Measurements from ENCODE around the gene OR14C36.
"Not testable (repeated sequence)": the region's sequence is repeated elsewhere in the genome, so short reads cannot be mapped to it uniquely, and the experiment has no call there.

OR14C36 gene

DNA sequence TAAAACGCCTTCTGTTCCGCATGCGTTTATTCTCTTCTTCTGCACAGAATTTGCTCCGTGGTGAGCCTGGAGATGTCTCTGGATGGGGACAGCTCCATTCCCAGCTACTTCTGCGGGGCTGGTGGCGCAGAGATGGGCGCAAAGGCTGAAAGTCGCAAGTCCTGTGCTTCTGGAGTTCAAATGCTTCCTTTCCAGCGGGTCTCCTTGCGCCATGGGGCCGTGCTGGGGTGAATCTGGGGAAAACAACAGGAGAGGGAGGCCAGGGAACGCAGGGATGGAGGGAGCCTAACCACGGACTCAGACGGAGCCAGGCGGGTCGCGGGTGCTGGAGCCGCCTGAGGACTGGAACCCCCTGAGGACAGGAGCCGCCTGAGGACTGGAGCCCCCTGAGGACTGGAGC is 42.5 kb upstream of the OR14C36 start:
- H3K9me3 ChIP-seq (ENCODE audit: control insufficient read depth, insufficient read depth, low read depth, low read length), result no peaks in the 10 kb centered on the region
- H3K27ac ChIP-seq (ENCODE audit: extremely low read depth, low read depth, low read length), result no peak overlapping the region
- POLR2A ChIA-PET, result no interaction called here
- no peaks in the 10 kb centered on the region for H3K4me1 ChIP-seq (ENCODE audit: control insufficient read depth, insufficient read depth, low read length)
- TF ChIP-seq ZBTB1 (tag by site-specific recombination; IDR thresholded peaks at IDR 0.05), result no peak
- TF ChIP-seq, protein P1, sequence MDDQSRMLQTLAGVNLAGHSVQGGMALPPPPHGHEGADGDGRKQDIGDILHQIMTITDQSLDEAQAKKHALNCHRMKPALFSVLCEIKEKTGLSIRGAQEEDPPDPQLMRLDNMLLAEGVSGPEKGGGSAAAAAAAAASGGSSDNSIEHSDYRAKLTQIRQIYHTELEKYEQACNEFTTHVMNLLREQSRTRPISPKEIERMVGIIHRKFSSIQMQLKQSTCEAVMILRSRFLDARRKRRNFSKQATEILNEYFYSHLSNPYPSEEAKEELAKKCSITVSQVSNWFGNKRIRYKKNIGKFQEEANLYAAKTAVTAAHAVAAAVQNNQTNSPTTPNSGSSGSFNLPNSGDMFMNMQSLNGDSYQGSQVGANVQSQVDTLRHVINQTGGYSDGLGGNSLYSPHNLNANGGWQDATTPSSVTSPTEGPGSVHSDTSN (CRISPR knock-in tag; IDR thresholded peaks at IDR 0.05), result no peak
- TF ChIP-seq ZNF416 (tag by site-specific recombination; IDR thresholded peaks at IDR 0.05), result no peak
- TF ChIP-seq, protein P2, sequence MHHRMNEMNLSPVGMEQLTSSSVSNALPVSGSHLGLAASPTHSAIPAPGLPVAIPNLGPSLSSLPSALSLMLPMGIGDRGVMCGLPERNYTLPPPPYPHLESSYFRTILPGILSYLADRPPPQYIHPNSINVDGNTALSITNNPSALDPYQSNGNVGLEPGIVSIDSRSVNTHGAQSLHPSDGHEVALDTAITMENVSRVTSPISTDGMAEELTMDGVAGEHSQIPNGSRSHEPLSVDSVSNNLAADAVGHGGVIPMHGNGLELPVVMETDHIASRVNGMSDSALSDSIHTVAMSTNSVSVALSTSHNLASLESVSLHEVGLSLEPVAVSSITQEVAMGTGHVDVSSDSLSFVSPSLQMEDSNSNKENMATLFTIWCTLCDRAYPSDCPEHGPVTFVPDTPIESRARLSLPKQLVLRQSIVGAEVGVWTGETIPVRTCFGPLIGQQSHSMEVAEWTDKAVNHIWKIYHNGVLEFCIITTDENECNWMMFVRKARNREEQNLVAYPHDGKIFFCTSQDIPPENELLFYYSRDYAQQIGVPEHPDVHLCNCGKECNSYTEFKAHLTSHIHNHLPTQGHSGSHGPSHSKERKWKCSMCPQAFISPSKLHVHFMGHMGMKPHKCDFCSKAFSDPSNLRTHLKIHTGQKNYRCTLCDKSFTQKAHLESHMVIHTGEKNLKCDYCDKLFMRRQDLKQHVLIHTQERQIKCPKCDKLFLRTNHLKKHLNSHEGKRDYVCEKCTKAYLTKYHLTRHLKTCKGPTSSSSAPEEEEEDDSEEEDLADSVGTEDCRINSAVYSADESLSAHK (tag by site-specific recombination; IDR thresholded peaks at IDR 0.05), result no peak
- TF ChIP-seq ZNF146 (tag by site-specific recombination; IDR thresholded peaks at IDR 0.05), result no peak
- TF ChIP-seq ZSCAN16 (tag by site-specific recombination; IDR thresholded peaks at IDR 0.05), result no peak
- TF ChIP-seq, protein P3, sequence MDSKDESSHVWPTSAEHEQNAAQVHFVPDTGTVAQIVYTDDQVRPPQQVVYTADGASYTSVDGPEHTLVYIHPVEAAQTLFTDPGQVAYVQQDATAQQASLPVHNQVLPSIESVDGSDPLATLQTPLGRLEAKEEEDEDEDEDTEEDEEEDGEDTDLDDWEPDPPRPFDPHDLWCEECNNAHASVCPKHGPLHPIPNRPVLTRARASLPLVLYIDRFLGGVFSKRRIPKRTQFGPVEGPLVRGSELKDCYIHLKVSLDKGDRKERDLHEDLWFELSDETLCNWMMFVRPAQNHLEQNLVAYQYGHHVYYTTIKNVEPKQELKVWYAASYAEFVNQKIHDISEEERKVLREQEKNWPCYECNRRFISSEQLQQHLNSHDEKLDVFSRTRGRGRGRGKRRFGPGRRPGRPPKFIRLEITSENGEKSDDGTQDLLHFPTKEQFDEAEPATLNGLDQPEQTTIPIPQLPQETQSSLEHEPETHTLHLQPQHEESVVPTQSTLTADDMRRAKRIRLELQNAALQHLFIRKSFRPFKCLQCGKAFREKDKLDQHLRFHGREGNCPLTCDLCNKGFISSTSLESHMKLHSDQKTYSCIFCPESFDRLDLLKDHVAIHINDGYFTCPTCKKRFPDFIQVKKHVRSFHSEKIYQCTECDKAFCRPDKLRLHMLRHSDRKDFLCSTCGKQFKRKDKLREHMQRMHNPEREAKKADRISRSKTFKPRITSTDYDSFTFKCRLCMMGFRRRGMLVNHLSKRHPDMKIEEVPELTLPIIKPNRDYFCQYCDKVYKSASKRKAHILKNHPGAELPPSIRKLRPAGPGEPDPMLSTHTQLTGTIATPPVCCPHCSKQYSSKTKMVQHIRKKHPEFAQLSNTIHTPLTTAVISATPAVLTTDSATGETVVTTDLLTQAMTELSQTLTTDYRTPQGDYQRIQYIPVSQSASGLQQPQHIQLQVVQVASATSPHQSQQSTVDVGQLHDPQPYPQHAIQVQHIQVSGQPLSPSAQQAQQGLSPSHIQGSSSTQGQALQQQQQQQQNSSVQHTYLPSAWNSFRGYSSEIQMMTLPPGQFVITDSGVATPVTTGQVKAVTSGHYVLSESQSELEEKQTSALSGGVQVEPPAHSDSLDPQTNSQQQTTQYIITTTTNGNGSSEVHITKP (tag by site-specific recombination; IDR thresholded peaks at IDR 0.05), result no peak
- no peak for TF ChIP-seq KLF10 (tag by site-specific recombination; IDR thresholded peaks at IDR 0.05)
- TF ChIP-seq ZNF132 (tag by site-specific recombination; IDR thresholded peaks at IDR 0.05; ENCODE audit: borderline replicate concordance), result no peak
- TF ChIP-seq, protein P4, sequence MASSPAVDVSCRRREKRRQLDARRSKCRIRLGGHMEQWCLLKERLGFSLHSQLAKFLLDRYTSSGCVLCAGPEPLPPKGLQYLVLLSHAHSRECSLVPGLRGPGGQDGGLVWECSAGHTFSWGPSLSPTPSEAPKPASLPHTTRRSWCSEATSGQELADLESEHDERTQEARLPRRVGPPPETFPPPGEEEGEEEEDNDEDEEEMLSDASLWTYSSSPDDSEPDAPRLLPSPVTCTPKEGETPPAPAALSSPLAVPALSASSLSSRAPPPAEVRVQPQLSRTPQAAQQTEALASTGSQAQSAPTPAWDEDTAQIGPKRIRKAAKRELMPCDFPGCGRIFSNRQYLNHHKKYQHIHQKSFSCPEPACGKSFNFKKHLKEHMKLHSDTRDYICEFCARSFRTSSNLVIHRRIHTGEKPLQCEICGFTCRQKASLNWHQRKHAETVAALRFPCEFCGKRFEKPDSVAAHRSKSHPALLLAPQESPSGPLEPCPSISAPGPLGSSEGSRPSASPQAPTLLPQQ (tag by site-specific recombination; IDR thresholded peaks at IDR 0.05), result no peak
- TF ChIP-seq ZSCAN23 (tag by site-specific recombination; IDR thresholded peaks at IDR 0.05), result no peak
- TF ChIP-seq, protein P5, sequence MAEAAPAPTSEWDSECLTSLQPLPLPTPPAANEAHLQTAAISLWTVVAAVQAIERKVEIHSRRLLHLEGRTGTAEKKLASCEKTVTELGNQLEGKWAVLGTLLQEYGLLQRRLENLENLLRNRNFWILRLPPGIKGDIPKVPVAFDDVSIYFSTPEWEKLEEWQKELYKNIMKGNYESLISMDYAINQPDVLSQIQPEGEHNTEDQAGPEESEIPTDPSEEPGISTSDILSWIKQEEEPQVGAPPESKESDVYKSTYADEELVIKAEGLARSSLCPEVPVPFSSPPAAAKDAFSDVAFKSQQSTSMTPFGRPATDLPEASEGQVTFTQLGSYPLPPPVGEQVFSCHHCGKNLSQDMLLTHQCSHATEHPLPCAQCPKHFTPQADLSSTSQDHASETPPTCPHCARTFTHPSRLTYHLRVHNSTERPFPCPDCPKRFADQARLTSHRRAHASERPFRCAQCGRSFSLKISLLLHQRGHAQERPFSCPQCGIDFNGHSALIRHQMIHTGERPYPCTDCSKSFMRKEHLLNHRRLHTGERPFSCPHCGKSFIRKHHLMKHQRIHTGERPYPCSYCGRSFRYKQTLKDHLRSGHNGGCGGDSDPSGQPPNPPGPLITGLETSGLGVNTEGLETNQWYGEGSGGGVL (tag by site-specific recombination; IDR thresholded peaks at IDR 0.05), result no peak
- TF ChIP-seq, protein P6, sequence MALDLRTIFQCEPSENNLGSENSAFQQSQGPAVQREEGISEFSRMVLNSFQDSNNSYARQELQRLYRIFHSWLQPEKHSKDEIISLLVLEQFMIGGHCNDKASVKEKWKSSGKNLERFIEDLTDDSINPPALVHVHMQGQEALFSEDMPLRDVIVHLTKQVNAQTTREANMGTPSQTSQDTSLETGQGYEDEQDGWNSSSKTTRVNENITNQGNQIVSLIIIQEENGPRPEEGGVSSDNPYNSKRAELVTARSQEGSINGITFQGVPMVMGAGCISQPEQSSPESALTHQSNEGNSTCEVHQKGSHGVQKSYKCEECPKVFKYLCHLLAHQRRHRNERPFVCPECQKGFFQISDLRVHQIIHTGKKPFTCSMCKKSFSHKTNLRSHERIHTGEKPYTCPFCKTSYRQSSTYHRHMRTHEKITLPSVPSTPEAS (tag by site-specific recombination; IDR thresholded peaks at IDR 0.05), result no peak
- no peak for TF ChIP-seq SP2 (tag by site-specific recombination; IDR thresholded peaks at IDR 0.05)
- TF ChIP-seq ZNF660 (tag by site-specific recombination; IDR thresholded peaks at IDR 0.05), result no peak
- no peak overlapping the region for H3K4me3 ChIP-seq (ENCODE audit: low read depth, low read length)
- no peaks in the 10 kb centered on the region for H3K36me3 ChIP-seq (ENCODE audit: control insufficient read depth in 2 of 2, insufficient read depth in 1 of 2, low read length in 2 of 2)
- CTCF ChIA-PET, result no interaction called here

DNA sequence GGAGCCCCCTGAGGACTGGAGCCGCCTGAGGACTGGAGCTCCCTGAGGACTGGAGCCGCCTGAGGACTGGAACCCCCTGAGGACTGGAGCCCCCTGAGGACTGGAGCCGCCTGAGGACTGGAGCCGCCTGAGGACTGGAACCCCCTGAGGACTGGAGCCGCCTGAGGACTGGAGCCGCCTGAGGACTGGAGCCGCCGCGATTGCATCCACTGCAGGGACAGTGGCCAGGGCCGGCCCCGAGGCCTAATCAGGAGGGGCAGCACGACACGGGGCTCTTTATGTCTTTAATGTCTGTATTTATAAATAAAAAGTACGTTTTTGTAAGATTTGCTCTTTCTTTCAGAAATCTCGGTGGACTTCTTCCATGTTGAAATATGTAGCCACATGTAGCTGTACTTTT is 41.8 kb upstream of the OR14C36 start:
- H3K36me3 ChIP-seq (ENCODE audit: control insufficient read depth in 2 of 2, insufficient read depth in 1 of 2, low read length in 2 of 2); H3K9me3 ChIP-seq (ENCODE audit: control insufficient read depth, insufficient read depth, low read depth, low read length); H3K27ac ChIP-seq (ENCODE audit: extremely low read depth, low read depth, low read length); POLR2A ChIA-PET; H3K4me3 ChIP-seq (ENCODE audit: low read depth, low read length); CTCF ChIA-PET; H3K4me1 ChIP-seq (ENCODE audit: control insufficient read depth, insufficient read depth, low read length): not testable (repeated sequence)

Measured in HEK293 (cell line).